Activated CD4-positive, alpha-beta memory T cell treated with anti-CD3 and anti-CD28 coated beads, Interleukin-2, amount 10 ng/mL, durations not matched to agents 7 days and 5 days (primary cell): ENCODE results near the gene CADM4. TPM values are rescaled to one million over a fixed set of nuclear protein-coding genes. Genes with fewer than 3 reads are reported as not detected.
"Not testable (repeated sequence)": the region's sequence is repeated elsewhere in the genome, so short reads cannot be mapped to it uniquely, and the experiment has no call there.

Experiments
- CTCF ChIA-PET: fragments of 350-600 bp; sonication (Branson Sonifier 250); formaldehyde crosslinking; loops from one replicate; lab custom pipeline; 2021; ENCODE audit warnings: antibody characterized with exemption, inconsistent platforms; lab: Charles Lee
- POLR2A ChIA-PET: fragments of 350-600 bp; sonication (Branson Sonifier 250); formaldehyde crosslinking; loops from one replicate; lab custom pipeline; 2021; ENCODE audit warnings: antibody characterized with exemption; lab: Charles Lee
- DNase-seq: peaks from one replicate; pipeline ENCODE4 v3.0.0-alpha.2; 2020
- H3K27ac Mint-ChIP-seq: one replicate; pipeline ENCODE4 v1.8.0; 2021; ENCODE audit warnings: mild to moderate bottlenecking, mixed read lengths
- H3K27me3 Mint-ChIP-seq: one replicate; pipeline ENCODE4 v1.8.0; 2021; ENCODE audit warnings: mixed read lengths
- H3K36me3 Mint-ChIP-seq: one replicate; pipeline ENCODE4 v1.8.0; 2021; ENCODE audit warnings: low read depth, mixed read lengths
- H3K4me1 Mint-ChIP-seq: one replicate; pipeline ENCODE4 v1.8.0; 2021; ENCODE audit warnings: mixed read lengths
- H3K4me3 Mint-ChIP-seq: one replicate; pipeline ENCODE4 v1.8.0; 2021; ENCODE audit warnings: mild to moderate bottlenecking, mixed read lengths
- H3K9me3 Mint-ChIP-seq: one replicate; pipeline ENCODE4 v1.8.0; 2021; ENCODE audit warnings: mixed read lengths
- total RNA-seq, 2 experiments: library from RNA; stranded (reverse); gene quantifications; one replicate each; pipeline ENCODE4 v1.2.3, GENCODE V29; 2021

The CADM4 gene
- total RNA-seq, 2 experiments from 2014 or later = 0.43 to 0.60 TPM

DNA sequence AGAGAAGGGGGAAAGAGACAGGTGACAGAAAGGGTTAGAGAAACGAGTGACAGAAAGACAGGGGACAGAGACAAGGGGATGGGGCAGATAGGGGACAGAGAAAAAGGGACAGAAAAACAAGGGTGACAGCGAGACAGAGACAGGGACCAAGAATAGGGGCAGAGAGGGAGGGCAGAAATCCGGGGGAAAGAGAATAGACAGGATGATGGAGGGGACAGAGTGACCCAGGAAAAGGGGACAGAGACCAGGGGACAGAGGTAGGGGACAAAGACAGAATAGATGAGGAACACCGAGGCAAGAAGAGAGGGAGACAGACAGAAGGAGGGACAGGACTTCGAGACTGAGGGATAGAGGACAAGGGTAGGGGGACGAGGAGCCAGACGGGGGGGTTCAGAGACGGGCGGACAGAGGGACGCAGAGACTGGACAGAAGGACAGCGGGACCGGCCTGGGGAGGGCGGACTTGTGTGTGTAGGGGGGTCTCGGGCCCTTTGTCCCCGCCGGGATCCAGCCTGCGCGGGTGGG lies 593 bp downstream of the CADM4 start:
- CTCF ChIA-PET = no interaction called here
- no peaks in the 10 kb centered on the region for H3K36me3 Mint-ChIP-seq
- no peak for DNase-seq
- POLR2A ChIA-PET = no interaction called here
- H3K27me3 Mint-ChIP-seq = peaks cover 43% of the 10 kb centered on the region
- H3K27ac Mint-ChIP-seq = no peak overlapping the region
- peaks cover 14% of the 10 kb centered on the region for H3K4me1 Mint-ChIP-seq
- peak overlapping the region; percentile 68 for H3K4me3 Mint-ChIP-seq
- no peaks in the 10 kb centered on the region for H3K9me3 Mint-ChIP-seq

DNA sequence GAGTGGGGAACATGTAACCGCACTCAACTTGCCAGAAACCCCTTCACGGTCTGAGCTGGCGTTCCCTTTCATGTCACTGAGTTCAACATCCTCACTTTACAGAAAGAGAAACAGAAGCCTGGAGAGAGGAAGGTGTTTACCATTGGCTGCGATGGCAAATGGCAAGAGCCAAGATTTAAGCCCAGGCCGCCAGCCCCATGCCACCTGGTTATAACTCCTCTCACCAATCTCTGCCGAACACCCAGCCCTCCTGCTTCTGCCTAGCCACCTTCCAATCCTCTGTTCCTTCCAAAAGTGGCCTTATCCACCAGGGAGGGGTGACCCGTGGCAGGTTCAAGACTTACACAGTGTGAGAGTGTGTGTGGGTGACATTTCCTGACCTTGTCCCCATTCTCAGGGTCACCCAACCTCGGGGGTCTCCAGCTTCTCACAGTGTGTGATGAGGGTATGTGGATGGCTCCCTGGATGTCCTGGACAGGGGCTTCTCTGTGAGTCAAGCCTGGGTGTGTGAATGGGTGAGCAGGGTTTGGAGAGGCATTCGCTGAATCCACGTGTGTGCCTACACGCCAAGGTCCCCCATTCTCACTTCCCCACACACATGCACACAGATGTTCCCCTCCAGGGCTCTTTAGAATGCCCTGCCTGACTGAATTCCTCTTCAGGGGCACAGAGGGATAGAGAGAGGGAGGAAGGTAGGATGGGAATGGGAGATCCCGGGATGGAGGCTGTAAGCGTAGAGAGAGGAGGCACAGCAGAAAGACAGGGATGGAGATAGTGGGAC lies 1.2 kb downstream of the CADM4 start:
- ChIA-PET CTCF (interaction anchor here (1.3 kb wide), 2 partner anchors 83 to 119 kb away, joined by 3 to 4 read pairs; no protein-coding TSS in a partner anchor), POLR2A (no interaction called here)
- no peaks in the 10 kb centered on the region for H3K9me3 Mint-ChIP-seq
- H3K4me3 Mint-ChIP-seq = peak overlapping the region; percentile 68
- peaks cover 45% of the 10 kb centered on the region for H3K27me3 Mint-ChIP-seq
- no peak overlapping the region for H3K27ac Mint-ChIP-seq
- DNase-seq = no peak
- peaks cover 14% of the 10 kb centered on the region for H3K4me1 Mint-ChIP-seq
- no peaks in the 10 kb centered on the region for H3K36me3 Mint-ChIP-seq

DNA sequence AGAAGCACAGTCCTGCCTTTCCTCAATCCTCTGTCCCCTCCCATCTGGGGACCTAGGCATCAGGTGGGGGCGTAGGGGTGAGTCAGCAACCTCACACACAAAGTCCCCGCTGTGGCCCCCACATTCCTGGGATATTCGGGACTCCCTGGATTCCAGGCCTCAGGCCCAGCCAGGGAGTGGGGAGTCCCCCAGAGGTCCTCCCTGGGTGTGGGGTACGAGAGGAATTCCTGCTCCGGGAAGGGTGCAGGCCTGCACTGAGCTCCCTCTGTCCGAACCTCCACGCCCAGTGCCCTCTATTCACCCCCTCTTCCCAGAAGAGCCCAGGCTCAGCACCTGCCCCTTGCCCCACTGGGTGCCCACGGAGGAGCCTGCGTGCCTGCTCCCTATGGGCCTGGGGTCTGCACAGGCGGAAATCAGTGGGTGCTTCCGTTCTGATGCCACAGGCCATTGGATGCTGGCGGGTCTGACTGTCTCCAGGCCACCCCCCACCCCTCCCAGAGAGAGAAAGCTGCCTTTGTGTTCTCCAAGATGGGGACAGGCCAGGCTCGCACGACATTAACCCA lies 3.4 kb downstream of the CADM4 start:
- ChIA-PET CTCF (interaction anchor here (0.6 kb wide), 1 partner anchor 32 kb away, joined by 4 read pairs; no protein-coding TSS in a partner anchor), POLR2A (no interaction called here)
- no peak overlapping the region for H3K27ac Mint-ChIP-seq
- no peak overlapping the region for H3K4me3 Mint-ChIP-seq
- H3K27me3 Mint-ChIP-seq = peaks cover 44% of the 10 kb centered on the region
- H3K4me1 Mint-ChIP-seq = peaks cover 12% of the 10 kb centered on the region
- H3K9me3 Mint-ChIP-seq = no peaks in the 10 kb centered on the region
- DNase-seq = no peak
- no peaks in the 10 kb centered on the region for H3K36me3 Mint-ChIP-seq

DNA sequence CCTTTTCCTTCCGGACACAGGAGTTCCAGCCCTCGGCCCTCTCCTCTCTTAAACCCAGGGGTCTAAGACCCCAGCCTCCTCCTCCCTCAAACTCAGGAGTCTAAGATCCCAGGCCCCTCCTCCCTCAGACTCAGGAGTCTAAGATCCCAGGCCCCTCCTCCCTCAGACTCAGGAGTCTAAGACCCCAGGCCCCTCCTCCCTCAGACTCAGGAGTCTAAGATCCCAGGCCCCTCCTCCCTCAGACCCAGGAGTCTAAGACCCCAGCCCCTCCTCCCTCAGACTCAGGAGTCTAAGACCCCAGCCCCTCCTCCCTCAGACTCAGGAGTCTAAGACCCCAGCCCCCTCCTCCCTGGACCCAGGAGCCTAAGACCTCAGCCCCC lies 4.1 kb downstream of the CADM4 start:
- H3K4me3 Mint-ChIP-seq, DNase-seq, H3K4me1 Mint-ChIP-seq, H3K27ac Mint-ChIP-seq, H3K9me3 Mint-ChIP-seq, POLR2A ChIA-PET, H3K36me3 Mint-ChIP-seq: not testable (repeated sequence)
- CTCF ChIA-PET = interaction anchor here (0.6 to 0.8 kb wide), 2 partner anchors 12 to 33 kb away, joined by 3 to 4 read pairs; no protein-coding TSS in a partner anchor
- H3K27me3 Mint-ChIP-seq = peaks cover 40% of the 10 kb centered on the region

DNA sequence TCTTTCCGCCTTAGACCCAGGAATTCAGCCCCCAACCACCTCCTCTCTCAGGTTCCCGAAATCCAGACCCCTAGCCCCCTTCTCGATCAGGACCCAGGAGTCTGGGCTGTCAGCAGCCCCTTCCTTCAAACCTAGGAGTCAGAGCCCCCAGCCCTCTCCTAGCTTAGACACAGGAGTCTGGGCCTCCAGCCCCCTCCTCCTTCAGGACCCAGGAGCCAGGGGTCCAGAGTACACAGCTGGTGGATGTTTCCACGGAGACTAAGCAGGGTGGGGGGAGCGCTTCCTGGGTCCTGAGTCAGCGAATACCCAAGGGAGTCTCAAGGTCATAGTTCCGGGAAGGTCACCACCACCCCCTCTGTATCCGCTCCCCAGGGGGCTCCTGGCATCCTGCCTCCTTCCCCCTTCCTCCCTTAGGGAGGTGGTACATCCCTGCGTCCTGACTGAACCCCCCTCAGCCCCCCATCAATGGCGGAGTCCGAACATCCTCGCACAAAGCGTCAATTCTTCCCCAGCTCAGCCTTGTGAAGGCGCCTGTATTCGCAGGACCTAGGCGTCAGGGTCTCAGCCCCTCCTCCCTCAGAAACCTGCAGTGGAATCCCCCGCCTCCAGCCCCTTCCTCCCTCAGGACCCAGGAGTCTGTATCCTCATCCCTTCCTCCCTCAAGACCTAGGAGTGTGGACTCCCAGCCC lies 4.6 kb downstream of the CADM4 start:
- no peaks in the 10 kb centered on the region for H3K36me3 Mint-ChIP-seq
- ChIA-PET CTCF (interaction anchor here (0.8 kb wide), 1 partner anchor 11 kb away, joined by 3 read pairs; no protein-coding TSS in a partner anchor), POLR2A (no interaction called here)
- H3K27ac Mint-ChIP-seq = no peak overlapping the region
- DNase-seq = no peak
- peaks cover 36% of the 10 kb centered on the region for H3K27me3 Mint-ChIP-seq
- no peak overlapping the region for H3K4me3 Mint-ChIP-seq
- H3K4me1 Mint-ChIP-seq = peaks cover 6% of the 10 kb centered on the region
- no peaks in the 10 kb centered on the region for H3K9me3 Mint-ChIP-seq

DNA sequence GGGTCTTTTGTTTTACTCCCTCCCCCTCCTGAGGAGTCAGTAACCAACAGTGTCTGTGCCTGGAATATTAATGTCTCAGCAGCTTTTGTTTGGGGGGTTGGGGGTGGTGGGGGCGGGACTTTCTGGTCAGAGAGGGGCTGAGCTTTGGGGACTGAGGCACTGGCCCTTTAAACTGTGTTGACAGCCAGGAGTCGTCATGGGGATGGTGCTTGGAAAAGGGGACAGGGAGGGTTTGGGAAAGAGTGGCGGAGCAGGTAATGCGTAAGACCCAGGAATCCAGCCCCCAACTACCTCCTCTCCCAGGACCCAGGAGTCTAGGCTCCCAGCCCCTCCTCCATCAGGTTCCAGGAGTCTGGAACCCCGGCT lies 5.2 kb downstream of the CADM4 start:
- peaks cover 35% of the 10 kb centered on the region for H3K27me3 Mint-ChIP-seq
- DNase-seq = no peak
- CTCF ChIA-PET = interaction anchor here (1.1 kb wide), 1 partner anchor 79 kb away, joined by 3 read pairs; no protein-coding TSS in a partner anchor
- H3K9me3 Mint-ChIP-seq = no peaks in the 10 kb centered on the region
- H3K27ac Mint-ChIP-seq = no peak overlapping the region
- no peak overlapping the region for H3K4me3 Mint-ChIP-seq
- peaks cover 5% of the 10 kb centered on the region for H3K4me1 Mint-ChIP-seq
- H3K36me3 Mint-ChIP-seq = no peaks in the 10 kb centered on the region
- POLR2A ChIA-PET = no interaction called here

DNA sequence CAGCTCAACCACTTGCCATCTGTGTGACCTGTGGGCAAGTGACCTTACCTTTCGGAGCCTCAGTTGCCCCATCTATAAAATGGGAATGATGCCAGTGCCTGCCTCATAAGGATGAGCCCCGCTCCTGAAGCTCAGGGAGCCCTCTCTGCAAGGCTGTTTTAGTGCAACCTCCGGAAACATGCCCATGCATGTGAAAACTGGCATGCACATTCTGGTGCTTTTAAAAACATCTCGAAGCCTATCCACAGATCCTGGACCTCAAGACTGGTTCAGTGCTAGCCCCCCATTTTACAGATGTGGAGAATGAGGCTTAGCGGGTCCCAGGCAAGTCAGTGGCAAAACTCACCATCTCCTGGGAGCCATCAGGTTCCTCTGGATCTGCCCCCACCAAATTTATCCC lies 5.6 kb downstream of the CADM4 start:
- Mint-ChIP-seq H3K9me3 (no peaks in the 10 kb centered on the region), H3K4me3 (no peak overlapping the region), H3K4me1 (peaks cover 4% of the 10 kb centered on the region), H3K27ac (no peak overlapping the region), H3K36me3 (no peaks in the 10 kb centered on the region), H3K27me3 (peaks cover 33% of the 10 kb centered on the region)
- POLR2A ChIA-PET = no interaction called here
- CTCF ChIA-PET = interaction anchor here (1.1 kb wide), 1 partner anchor 79 kb away, joined by 3 read pairs; no protein-coding TSS in a partner anchor
- no peak for DNase-seq

DNA sequence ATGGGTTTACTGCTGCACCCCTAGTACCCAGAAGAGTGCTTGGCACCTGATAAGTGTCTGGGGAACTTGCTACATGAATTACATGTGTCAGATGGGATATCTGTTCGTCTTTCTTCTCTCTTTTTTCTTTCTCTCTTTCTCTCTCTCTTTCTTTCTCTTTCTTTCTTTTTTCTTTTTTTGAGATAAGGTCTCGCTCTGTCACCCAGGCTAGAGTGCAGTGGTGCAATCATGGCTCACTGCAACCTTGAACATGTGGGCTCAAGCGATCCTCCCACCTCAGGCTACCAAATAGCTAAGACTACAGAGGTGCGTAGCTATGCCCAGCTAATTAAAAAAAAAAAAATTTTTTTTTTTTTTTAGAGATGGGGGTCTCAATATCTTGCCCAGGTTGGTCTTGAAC lies 6.1 kb downstream of the CADM4 start:
- no peaks in the 10 kb centered on the region for H3K36me3 Mint-ChIP-seq
- H3K27ac Mint-ChIP-seq = no peak overlapping the region
- H3K4me3 Mint-ChIP-seq = no peak overlapping the region
- no peak for DNase-seq
- H3K9me3 Mint-ChIP-seq = no peaks in the 10 kb centered on the region
- CTCF ChIA-PET = interaction anchor here (1.1 kb wide), 1 partner anchor 78 kb away, joined by 3 read pairs; no protein-coding TSS in a partner anchor
- H3K27me3 Mint-ChIP-seq = peaks cover 28% of the 10 kb centered on the region
- POLR2A ChIA-PET = no interaction called here
- no peaks in the 10 kb centered on the region for H3K4me1 Mint-ChIP-seq

DNA sequence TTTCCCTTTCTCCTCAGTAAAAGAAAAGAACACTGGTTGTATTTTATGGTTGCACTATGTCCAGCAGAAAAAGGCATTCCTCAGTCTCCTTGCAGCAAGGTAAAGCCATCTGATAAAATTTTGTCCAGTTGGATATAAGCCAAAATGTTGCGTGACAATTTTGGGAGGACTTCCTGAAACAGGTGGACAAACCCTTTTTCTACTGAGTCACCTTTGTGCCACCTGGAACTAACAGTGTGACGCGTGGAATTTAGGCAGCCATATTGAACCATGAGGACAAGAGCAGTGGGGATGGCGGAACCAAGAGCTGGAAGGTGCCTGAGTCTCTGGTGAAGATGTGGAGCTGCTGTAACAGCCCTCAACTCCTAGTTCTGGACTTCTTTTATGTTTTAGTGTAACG lies 8.2 kb downstream of the CADM4 start:
- Mint-ChIP-seq H3K27me3 (peaks cover 23% of the 10 kb centered on the region), H3K4me3 (no peak overlapping the region), H3K27ac (no peak overlapping the region), H3K9me3 (no peaks in the 10 kb centered on the region), H3K36me3 (no peaks in the 10 kb centered on the region), H3K4me1 (peaks cover 4% of the 10 kb centered on the region)
- CTCF ChIA-PET = no interaction called here
- DNase-seq = no peak
- POLR2A ChIA-PET = no interaction called here

DNA sequence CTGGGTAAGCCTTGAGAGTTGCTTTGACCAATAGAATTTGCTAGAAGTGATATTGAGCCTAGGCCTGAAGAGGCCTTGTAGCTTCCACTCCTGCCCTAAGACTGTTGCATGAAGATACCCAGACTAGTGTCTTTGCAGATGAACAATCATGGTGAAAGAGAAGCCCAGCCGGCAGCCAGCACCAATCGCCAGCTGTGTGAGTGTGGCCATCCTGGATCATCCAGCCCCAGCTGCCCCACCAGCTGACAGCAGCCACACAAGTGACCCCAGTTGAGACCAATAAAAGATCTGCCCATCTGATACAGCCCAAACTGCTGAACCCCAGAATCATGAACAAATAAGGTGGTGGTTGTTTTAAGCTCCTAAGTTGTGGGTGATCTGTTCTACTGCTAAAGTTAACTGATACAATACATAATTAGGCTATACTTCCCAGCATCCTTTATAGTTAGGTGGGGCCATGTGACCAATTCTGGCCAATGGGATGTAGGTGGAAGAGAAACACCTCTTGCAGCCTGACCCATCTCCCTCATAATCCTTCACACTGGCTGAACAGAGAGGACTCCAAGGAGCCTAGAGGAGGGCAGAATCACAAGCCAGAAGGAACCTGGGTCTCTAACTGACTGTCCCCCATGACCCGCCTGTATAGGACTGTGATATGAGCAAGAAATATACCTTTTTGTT lies 10.9 kb downstream of the CADM4 start:
- no peak for DNase-seq
- CTCF ChIA-PET = interaction anchor here (1.1 to 1.3 kb wide), 2 partner anchors 13 to 182 kb away, joined by 3 to 5 read pairs; no protein-coding TSS in a partner anchor
- Mint-ChIP-seq H3K27ac (no peak overlapping the region), H3K27me3 (peaks cover 22% of the 10 kb centered on the region), H3K9me3 (no peaks in the 10 kb centered on the region), H3K36me3 (no peaks in the 10 kb centered on the region), H3K4me3 (no peak overlapping the region), H3K4me1 (peaks cover 24% of the 10 kb centered on the region)
- POLR2A ChIA-PET = no interaction called here

DNA sequence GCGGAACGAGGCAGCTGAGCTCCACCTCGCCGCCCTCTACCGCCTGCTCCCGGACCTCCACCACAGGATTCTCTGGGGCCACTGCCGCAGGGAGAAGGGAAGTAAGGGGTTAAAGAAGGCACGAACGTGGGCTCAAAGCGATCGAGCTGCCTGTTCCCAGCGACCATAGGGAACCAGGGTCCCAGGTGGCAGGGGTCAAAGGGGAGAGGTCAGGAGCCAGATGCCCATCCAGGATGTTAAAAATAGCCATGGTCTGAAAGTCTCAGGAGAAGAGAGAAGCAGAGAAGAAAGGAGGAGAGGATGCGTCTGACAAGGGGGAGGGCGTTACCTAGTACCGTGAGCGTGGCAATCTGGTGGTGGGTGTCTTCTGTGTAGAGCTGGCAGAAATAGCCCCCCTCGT lies 12.8 kb downstream of the CADM4 start:
- CTCF ChIA-PET = interaction anchor here (1.1 kb wide), 1 partner anchor 32 kb away, joined by 4 read pairs; no protein-coding TSS in a partner anchor
- POLR2A ChIA-PET = interaction anchor here (1.0 kb wide), 1 partner anchor 14 kb away, joined by 3 read pairs; no protein-coding TSS in a partner anchor
- H3K4me3 Mint-ChIP-seq = no peak overlapping the region
- no peak overlapping the region for H3K27ac Mint-ChIP-seq
- no peaks in the 10 kb centered on the region for H3K9me3 Mint-ChIP-seq
- H3K36me3 Mint-ChIP-seq = no peaks in the 10 kb centered on the region
- no peak for DNase-seq
- peaks cover 24% of the 10 kb centered on the region for H3K4me1 Mint-ChIP-seq
- H3K27me3 Mint-ChIP-seq = peaks cover 15% of the 10 kb centered on the region

DNA sequence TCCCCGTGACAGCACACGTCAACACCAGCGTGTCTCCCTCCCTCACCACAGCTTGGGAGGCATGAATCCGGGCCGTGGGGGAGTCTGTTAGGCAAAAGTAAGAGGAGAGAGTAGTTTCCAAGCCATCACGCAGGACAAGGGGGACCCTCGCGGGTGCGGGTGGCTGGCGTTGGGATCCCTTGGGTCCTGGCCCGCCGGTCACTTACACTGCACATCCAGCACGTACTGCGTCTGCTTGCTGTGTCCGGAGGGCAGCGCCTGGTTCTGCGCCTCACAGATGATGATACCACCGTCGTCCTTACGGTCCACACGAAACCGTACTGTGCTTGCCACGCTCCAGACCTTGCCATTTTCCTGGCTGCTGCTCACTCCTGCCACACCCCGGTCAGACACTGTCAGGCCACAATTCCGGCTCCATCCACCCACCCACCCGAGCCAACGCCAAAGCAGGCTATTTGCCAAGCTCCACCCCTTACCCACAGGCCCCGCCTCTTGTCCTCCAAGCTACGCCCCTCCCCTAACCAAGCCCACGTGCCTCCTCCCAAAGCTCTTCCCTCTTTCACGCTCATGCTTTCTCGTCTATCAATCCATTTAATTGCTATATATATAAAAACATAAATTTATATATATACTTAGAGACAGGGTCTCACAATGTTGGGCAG lies 13.6 kb downstream of the CADM4 start:
- POLR2A ChIA-PET = interaction anchor here (1.0 kb wide), 1 partner anchor 15 kb away, joined by 3 read pairs; no protein-coding TSS in a partner anchor
- no peak for DNase-seq
- Mint-ChIP-seq H3K4me3 (no peak overlapping the region), H3K4me1 (peaks cover 24% of the 10 kb centered on the region), H3K36me3 (no peaks in the 10 kb centered on the region), H3K27me3 (peaks cover 14% of the 10 kb centered on the region), H3K27ac (no peak overlapping the region), H3K9me3 (no peaks in the 10 kb centered on the region)
- CTCF ChIA-PET = interaction anchor here (1.1 to 1.2 kb wide), 2 partner anchors 31 to 71 kb away, joined by 4 read pairs; no protein-coding TSS in a partner anchor
